OCI-LY7 (cell line): ENCODE data around the gene FUT2.

ENCODE experiments used
- EZH2phosphoT487 ChIP-seq: fragments of 200-600 bp; sonication (generic); IDR thresholded peaks from 2 replicates; pipeline ENCODE4 v1.6.1; 2018; ENCODE audit warnings: low read depth, borderline replicate concordance, mild to moderate bottlenecking, mixed run types, antibody characterized with exemption, low read length, moderate library complexity, mixed read lengths
- TF ChIP-seq, protein P1 (sequence below): fragments of 200-600 bp; sonication (generic); conservative IDR thresholded peaks from 2 replicates; pipeline ENCODE4 v1.5.1; 2014; ENCODE audit warnings: mild to moderate bottlenecking, antibody characterized with exemption, low read length, moderate library complexity, mixed read lengths

DNA sequence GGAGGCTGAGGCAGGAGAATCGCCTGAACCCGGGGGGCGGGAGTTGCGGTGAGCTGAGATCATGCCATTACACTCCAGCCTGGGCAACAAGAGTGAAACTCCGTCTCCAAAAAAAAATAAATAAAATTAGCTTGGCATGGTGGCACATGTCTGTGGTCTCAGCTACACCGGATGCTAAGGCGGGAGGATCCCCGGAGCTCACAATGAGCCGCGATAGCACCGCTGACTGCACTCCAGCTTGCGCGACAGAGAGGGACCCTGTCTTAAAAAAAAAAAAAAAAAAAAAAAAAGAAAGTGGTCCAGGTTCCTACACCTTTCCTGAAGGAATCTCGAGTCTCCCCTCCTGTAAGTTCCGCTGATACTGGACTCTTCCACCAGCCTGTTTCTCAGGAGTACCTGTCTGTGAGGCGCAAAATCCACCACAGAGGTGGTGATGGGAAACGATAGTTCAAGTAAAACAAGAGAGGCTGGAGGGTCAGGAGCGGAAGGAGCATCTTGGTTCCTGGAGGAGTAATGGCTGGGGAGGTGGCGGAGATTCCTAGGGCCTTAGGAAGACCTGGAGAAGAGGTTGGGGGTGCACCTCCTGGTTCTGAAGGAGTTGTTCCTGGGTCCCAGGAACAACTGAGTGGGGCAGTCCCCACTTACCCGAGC lies 56.2 kb downstream of the FUT2 start:
- no peak for TF ChIP-seq EZH2phosphoT487
- TF ChIP-seq, protein P1, sequence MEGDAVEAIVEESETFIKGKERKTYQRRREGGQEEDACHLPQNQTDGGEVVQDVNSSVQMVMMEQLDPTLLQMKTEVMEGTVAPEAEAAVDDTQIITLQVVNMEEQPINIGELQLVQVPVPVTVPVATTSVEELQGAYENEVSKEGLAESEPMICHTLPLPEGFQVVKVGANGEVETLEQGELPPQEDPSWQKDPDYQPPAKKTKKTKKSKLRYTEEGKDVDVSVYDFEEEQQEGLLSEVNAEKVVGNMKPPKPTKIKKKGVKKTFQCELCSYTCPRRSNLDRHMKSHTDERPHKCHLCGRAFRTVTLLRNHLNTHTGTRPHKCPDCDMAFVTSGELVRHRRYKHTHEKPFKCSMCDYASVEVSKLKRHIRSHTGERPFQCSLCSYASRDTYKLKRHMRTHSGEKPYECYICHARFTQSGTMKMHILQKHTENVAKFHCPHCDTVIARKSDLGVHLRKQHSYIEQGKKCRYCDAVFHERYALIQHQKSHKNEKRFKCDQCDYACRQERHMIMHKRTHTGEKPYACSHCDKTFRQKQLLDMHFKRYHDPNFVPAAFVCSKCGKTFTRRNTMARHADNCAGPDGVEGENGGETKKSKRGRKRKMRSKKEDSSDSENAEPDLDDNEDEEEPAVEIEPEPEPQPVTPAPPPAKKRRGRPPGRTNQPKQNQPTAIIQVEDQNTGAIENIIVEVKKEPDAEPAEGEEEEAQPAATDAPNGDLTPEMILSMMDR, result no peak
